Gastrocnemius medialis (tissue), 4 donors: ENCODE data around the gene AMT.

Source experiments
- POLR2A ChIP-seq, 2 donors: fragments of 450-650 bp; IDR thresholded peaks; one replicate each; pipeline ENCODE4 v1.6.1; 2017; ENCODE audit warnings: antibody characterized with exemption in 2 of 2, mild to moderate bottlenecking in 2 of 2, moderate library complexity in 2 of 2
- TF ChIP-seq, protein P1 (sequence below), 5 experiments: fragments of 450-650 bp in 3 of 5; fragments of 200-600 bp in 2 of 5; sonication (generic) in 2 of 5; IDR thresholded peaks in 4 of 5; conservative IDR thresholded peaks in 1 of 5; 1 replicate in 4 of 5; 2 replicates in 1 of 5; pipeline ENCODE4 v1.5.1; 2016 to 2019; ENCODE audit warnings: antibody characterized with exemption in 5 of 5, mild to moderate bottlenecking in 3 of 5, moderate library complexity in 3 of 5

DNA sequence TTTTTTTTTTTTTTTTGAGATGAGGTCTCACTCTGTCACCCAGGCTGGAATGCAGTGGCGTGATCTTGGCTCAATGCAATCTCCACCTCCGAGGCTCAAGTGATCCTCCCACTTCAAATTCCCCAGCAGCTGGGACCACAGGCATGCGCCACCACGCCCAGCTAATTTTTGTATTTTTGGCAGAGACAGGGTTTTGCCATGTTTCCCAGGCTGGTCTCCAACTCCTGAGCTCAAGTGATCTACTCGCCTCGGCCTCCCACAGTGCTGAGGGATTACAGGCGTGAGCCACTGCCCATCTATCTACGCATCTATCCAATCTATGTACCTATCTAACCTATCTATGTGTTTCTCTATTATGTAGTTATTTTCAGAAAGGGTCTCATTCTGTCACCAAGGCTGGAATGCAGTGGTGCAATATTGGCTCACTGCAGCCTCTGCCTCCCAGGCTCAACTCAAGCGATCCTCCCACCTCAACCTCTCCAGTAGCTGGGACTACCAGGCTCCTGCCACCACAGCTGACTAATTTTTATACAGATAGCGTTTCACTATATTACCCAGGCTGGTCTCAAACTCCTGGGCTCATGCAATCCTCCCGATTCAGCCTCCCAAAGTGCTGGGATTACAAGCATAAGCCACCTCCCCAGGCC, 43.9 kb downstream of the AMT start:
- TF ChIP-seq POLR2A (IDR thresholded peaks at IDR 0.05), result no peak
- TF ChIP-seq, protein P1, sequence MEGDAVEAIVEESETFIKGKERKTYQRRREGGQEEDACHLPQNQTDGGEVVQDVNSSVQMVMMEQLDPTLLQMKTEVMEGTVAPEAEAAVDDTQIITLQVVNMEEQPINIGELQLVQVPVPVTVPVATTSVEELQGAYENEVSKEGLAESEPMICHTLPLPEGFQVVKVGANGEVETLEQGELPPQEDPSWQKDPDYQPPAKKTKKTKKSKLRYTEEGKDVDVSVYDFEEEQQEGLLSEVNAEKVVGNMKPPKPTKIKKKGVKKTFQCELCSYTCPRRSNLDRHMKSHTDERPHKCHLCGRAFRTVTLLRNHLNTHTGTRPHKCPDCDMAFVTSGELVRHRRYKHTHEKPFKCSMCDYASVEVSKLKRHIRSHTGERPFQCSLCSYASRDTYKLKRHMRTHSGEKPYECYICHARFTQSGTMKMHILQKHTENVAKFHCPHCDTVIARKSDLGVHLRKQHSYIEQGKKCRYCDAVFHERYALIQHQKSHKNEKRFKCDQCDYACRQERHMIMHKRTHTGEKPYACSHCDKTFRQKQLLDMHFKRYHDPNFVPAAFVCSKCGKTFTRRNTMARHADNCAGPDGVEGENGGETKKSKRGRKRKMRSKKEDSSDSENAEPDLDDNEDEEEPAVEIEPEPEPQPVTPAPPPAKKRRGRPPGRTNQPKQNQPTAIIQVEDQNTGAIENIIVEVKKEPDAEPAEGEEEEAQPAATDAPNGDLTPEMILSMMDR (IDR thresholded peaks at IDR 0.05 in 4 of 5, conservative IDR thresholded peaks at IDR 0.05 in 1 of 5), result no peak
